T-cell (primary cell): ENCODE data around the gene MRPL48. TPM values are rescaled to one million over a fixed set of nuclear protein-coding genes. Genes with fewer than 3 reads are reported as not detected.

ENCODE experiments used
- ATAC-seq, 4 experiments: fragments of 200-7000 bp in 3 of 4; fragments of 150-1000 bp in 1 of 4; cut with Tn5 transposase; replicated peaks in 1 of 4; 1 replicate in 3 of 4; 2 replicates in 1 of 4; pipeline ENCODE4 v1.10.0; 2021; ENCODE audit warnings: moderate library complexity in 3 of 4, mild to moderate bottlenecking in 2 of 4, moderate number of reproducible peaks in 1 of 4
- CTCF ChIA-PET, 2 donors: fragments of 300-600 bp; sonication (Branson Sonifier 250); formaldehyde crosslinking; loops; one replicate each; lab custom pipeline; 2022; ENCODE audit warnings: antibody characterized with exemption in 2 of 2; lab: Charles Lee
- POLR2A ChIA-PET, 2 donors: fragments of 300-600 bp; sonication (Branson Sonifier 250); formaldehyde crosslinking; loops; one replicate each; lab custom pipeline; 2022; ENCODE audit warnings: antibody characterized with exemption in 2 of 2; lab: Charles Lee
- DNase-seq, 35 experiments: peaks; one replicate each; pipeline versions ENCODE4 v3.0.0 to v3.0.0-alpha.2; 2013 to 2023
- H3K27ac ChIP-seq: one replicate; pipeline ENCODE4 v1.5.1; 2013; ENCODE audit warnings: low read length
- H3K27me3 ChIP-seq, 2 experiments: replicated peaks in 1 of 2; 1 replicate in 1 of 2; 2 replicates in 1 of 2; pipeline versions ENCODE4 v1.6.1 to v1.7.0; 2013; ENCODE audit warnings: low read length in 1 of 2, mixed read lengths in 1 of 2; ENCODE audit not compliant: control insufficient read depth in 2 of 2, insufficient read depth in 2 of 2; ENCODE audit errors: extremely low read depth in 1 of 2
- H3K36me3 ChIP-seq, 2 donors: 1 replicate in 1 of 2; 2 replicates in 1 of 2; pipeline versions ENCODE4 v1.6.1 to v1.7.0; 2013; ENCODE audit warnings: low read length in 1 of 2; ENCODE audit not compliant: control insufficient read depth in 2 of 2, insufficient read depth in 1 of 2; ENCODE audit errors: extremely low read depth in 1 of 2
- H3K4me1 ChIP-seq, 2 experiments: 1 replicate in 1 of 2; 2 replicates in 1 of 2; pipeline versions ENCODE4 v1.6.1 to v1.7.0; 2013; ENCODE audit warnings: low read length in 2 of 2, mixed read lengths in 1 of 2; ENCODE audit not compliant: insufficient read depth in 2 of 2, control insufficient read depth in 1 of 2; ENCODE audit errors: extremely low read depth in 1 of 2
- H3K4me3 ChIP-seq, 2 donors: 1 replicate in 1 of 2; 2 replicates in 1 of 2; pipeline versions ENCODE4 v1.5.1 to v1.7.0; 2013; ENCODE audit warnings: mild to moderate bottlenecking in 2 of 2, low read length in 1 of 2, moderate library complexity in 1 of 2; ENCODE audit not compliant: control insufficient read depth in 1 of 2; ENCODE audit errors: extremely low read depth in 1 of 2
- H3K9me3 ChIP-seq: 2 replicates; pipeline ENCODE4 v1.7.0; 2013
- H3K27ac Mint-ChIP-seq, 2 donors: one replicate each; pipeline ENCODE4 v1.8.0; 2020 to 2021; ENCODE audit warnings: mild to moderate bottlenecking in 2 of 2, mixed read lengths in 2 of 2
- H3K27me3 Mint-ChIP-seq, 2 donors: one replicate each; pipeline ENCODE4 v1.8.0; 2021 to 2022; ENCODE audit warnings: mixed read lengths in 2 of 2
- H3K36me3 Mint-ChIP-seq: one replicate; pipeline ENCODE4 v1.8.0; 2021; ENCODE audit warnings: mixed read lengths
- H3K4me1 Mint-ChIP-seq, 3 donors: one replicate each; pipeline ENCODE4 v1.8.0; 2020 to 2022; ENCODE audit warnings: mixed read lengths in 3 of 3, mild to moderate bottlenecking in 1 of 3
- H3K4me3 Mint-ChIP-seq, 3 donors: one replicate each; pipeline ENCODE4 v1.8.0; 2020 to 2022; ENCODE audit warnings: mild to moderate bottlenecking in 3 of 3, mixed read lengths in 3 of 3, moderate library complexity in 3 of 3
- H3K9me3 Mint-ChIP-seq, 3 donors: one replicate each; pipeline ENCODE4 v1.8.0; 2020 to 2022; ENCODE audit warnings: mixed read lengths in 3 of 3
- WGBS: methylation state at CpG from one replicate; pipeline ENCODE4 v1.1.5; 2013; ENCODE audit warnings: missing lambda C conversion rate; ENCODE audit not compliant: insufficient coverage; 5-methylcytosine and 5-hydroxymethylcytosine counted together
- total RNA-seq, 35 experiments: library from RNA in 6 of 35; stranded (reverse) in 6 of 35; fragments of 120-200 nt in 1 of 35; gene quantifications; one replicate each; pipeline versions ENCODE4 v1.2.1 to v1.2.4 and lab custom pipeline; 2013 to 2026

The MRPL48 gene
- total RNA-seq, 5 donors from 2014 or later (not counting 1 experiment from before 2014, with no cell fraction given): 21.9 to 26.6 (median 25.7) TPM

DNA sequence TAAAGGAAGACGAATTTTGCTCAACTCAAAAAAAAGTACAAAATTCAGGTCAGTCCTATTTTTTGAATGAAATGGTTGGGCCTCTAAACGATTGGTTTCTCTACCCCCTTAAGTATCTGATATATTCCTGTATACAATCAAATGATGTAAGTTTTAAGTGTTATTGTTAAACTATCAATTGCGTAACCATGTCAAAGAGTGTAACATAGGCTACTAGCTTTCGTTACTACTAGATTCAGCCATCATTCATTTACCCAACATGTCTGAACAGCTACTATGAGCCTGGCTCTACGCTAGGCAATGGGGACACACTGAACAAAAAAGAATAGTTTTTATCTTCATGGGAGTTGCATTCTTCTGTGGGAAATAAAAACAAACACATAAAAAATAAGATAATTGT lies 30.1 kb upstream of the MRPL48 start:
- ATAC-seq (no peak), DNase-seq (no peak)
- Histone ChIP-seq H3K27ac (no peak overlapping the region), H3K27me3 (no peaks in the 10 kb centered on the region), H3K4me1 (peaks cover 12 to 16% of the 10 kb centered on the region in 2 experiments), H3K4me3 (no peak overlapping the region), H3K36me3 (peaks cover 0 to 3% of the 10 kb centered on the region in 2 donors), H3K9me3 (no peaks in the 10 kb centered on the region)
- no peak overlapping the region for H3K27ac Mint-ChIP-seq
- peaks cover 44 to 52% (median 45%) of the 10 kb centered on the region in 3 donors for H3K4me1 Mint-ChIP-seq
- ChIA-PET POLR2A (interaction anchor here in 1 of 2 donors (0.6 kb wide), 1 partner anchor 16 kb away, joined by 4 read pairs; no protein-coding TSS in a partner anchor), CTCF (no interaction called here)
- H3K36me3 Mint-ChIP-seq: peaks cover 10% of the 10 kb centered on the region
- no CpG with 5 or more reads among the region's 5 CpGs for WGBS
- peak overlapping the region in 1 of 3 donors; percentile 98 for H3K4me3 Mint-ChIP-seq
- H3K27me3 Mint-ChIP-seq: no peaks in the 10 kb centered on the region
- H3K9me3 Mint-ChIP-seq: no peaks in the 10 kb centered on the region

- DNase-seq: no peak
- Histone ChIP-seq H3K4me1 (peaks cover 12 to 14% of the 10 kb centered on the region in 2 experiments), H3K9me3 (no peaks in the 10 kb centered on the region), H3K27me3 (no peaks in the 10 kb centered on the region), H3K27ac (no peak overlapping the region), H3K36me3 (peaks cover 0 to 3% of the 10 kb centered on the region in 2 donors), H3K4me3 (no peak overlapping the region)
- Mint-ChIP-seq H3K36me3 (peaks cover 8% of the 10 kb centered on the region), H3K27me3 (no peaks in the 10 kb centered on the region), H3K9me3 (no peaks in the 10 kb centered on the region), H3K27ac (no peak overlapping the region), H3K4me1 (peaks cover 41 to 49% (median 41%) of the 10 kb centered on the region in 3 donors), H3K4me3 (peak overlapping the region; percentile 88 to 98 (median 90))
- no CpG with 5 or more reads among the region's 1 CpG for WGBS
- CTCF ChIA-PET: no interaction called here
- POLR2A ChIA-PET: no interaction called here
- no peak for ATAC-seq
Measured at GRCh38 chr11:73758451-73758850, 29.2 kb upstream of the MRPL48 start.

- CTCF ChIA-PET: no interaction called here
- no peaks in the 10 kb centered on the region for H3K27me3 Mint-ChIP-seq
Measured at GRCh38 chr11:73759610-73760134, 28.0 kb upstream of the MRPL48 start.

GRCh38 chr11:73760135-73760678 lies 27.5 kb upstream of the MRPL48 start:
- Mint-ChIP-seq H3K9me3 (no peaks in the 10 kb centered on the region), H3K27ac (peak overlapping the region; percentile 58 to 78), H3K4me1 (peaks cover 32 to 41% (median 40%) of the 10 kb centered on the region in 3 donors), H3K36me3 (peaks cover 2% of the 10 kb centered on the region), H3K27me3 (no peaks in the 10 kb centered on the region), H3K4me3 (peak overlapping the region; percentile 88 to 98 (median 90))
- DNase-seq (peak in 4 of 35 experiments; percentile 1 to 6 (median 4)), ATAC-seq (no peak)
- CTCF ChIA-PET: interaction anchor here in 1 of 2 donors (1.2 to 3.5 kb wide), 2 partner anchors 19 to 25 kb away, joined by 4 to 40 read pairs; no protein-coding TSS in a partner anchor
- WGBS: under 1% methylated on average over 42 of the region's 44 CpGs
- Histone ChIP-seq H3K27me3 (peaks cover 0 to 4% of the 10 kb centered on the region in 2 experiments), H3K9me3 (no peaks in the 10 kb centered on the region), H3K36me3 (no peaks in the 10 kb centered on the region), H3K4me3 (peak overlapping the region; percentile 84 to 94), H3K27ac (no peak overlapping the region), H3K4me1 (peaks cover 12 to 14% of the 10 kb centered on the region in 2 experiments)
- POLR2A ChIA-PET: interaction anchor here (0.6 to 2.1 kb wide), 4 partner anchors 14 to 85 kb away, joined by 3 to 29 read pairs (median 6); partner anchors contain the start of gene MRPL48 (in 1 of the 2)

More at GRCh38 chr11:73759610-73760134, 28.0 kb upstream of the MRPL48 start:
- H3K9me3 ChIP-seq: no peaks in the 10 kb centered on the region
- Mint-ChIP-seq H3K36me3 (peaks cover 2% of the 10 kb centered on the region), H3K27ac (peak overlapping the region; percentile 58 to 78), H3K4me3 (peak overlapping the region; percentile 88 to 98 (median 90)), H3K9me3 (no peaks in the 10 kb centered on the region), H3K4me1 (peaks cover 32 to 41% (median 40%) of the 10 kb centered on the region in 3 donors)
- POLR2A ChIA-PET: interaction anchor here in 1 of 2 donors (0.6 kb wide), 1 partner anchor 85 kb away, joined by 3 read pairs; no protein-coding TSS in a partner anchor
- ATAC-seq (no peak), DNase-seq (peak in 2 of 35 experiments; percentile 6 to 19)
- H3K4me3 ChIP-seq: peak overlapping the region; percentile 84 to 94
- no peaks in the 10 kb centered on the region for H3K27me3 ChIP-seq
- no peaks in the 10 kb centered on the region for H3K36me3 ChIP-seq
- WGBS: 10% methylated on average over 4 of the region's 8 CpGs
- H3K4me1 ChIP-seq: peaks cover 12 to 14% of the 10 kb centered on the region in 2 experiments
- no peak overlapping the region for H3K27ac ChIP-seq

- ChIA-PET POLR2A (interaction anchor here (0.5 to 2.1 kb wide), 5 partner anchors 15 to 91 kb away, joined by 4 to 29 read pairs (median 6); partner anchors contain the start of gene MRPL48 (in 1 of the 2)), CTCF (interaction anchor here in 1 of 2 donors (1.0 to 3.5 kb wide), 4 partner anchors 18 to 134 kb away, joined by 3 to 40 read pairs (median 4); partner anchors contain the start of gene MRPL48)
- no peaks in the 10 kb centered on the region for H3K36me3 ChIP-seq
- ATAC-seq: peak; percentile 90 to 95 (median 92)
- Mint-ChIP-seq H3K36me3 (peaks cover 2% of the 10 kb centered on the region), H3K27me3 (no peaks in the 10 kb centered on the region), H3K27ac (peak within 1 kb of the TSS; percentile 88 to 96), H3K4me3 (peak within 1 kb of the TSS; percentile 88 to 98 (median 90)), H3K9me3 (no peaks in the 10 kb centered on the region), H3K4me1 (peaks cover 32 to 38% (median 35%) of the 10 kb centered on the region in 3 donors)
- no peaks in the 10 kb centered on the region for H3K9me3 ChIP-seq
- peaks cover 0 to 7% of the 10 kb centered on the region in 2 experiments for H3K27me3 ChIP-seq
- peak; percentile 97 to 100 (median 100) for DNase-seq
- H3K4me3 ChIP-seq: peak within 1 kb of the TSS; percentile 84 to 94
- peaks cover 12 to 14% of the 10 kb centered on the region in 2 experiments for H3K4me1 ChIP-seq
- under 1% methylated on average over 74 of the region's 74 CpGs for WGBS
- H3K27ac ChIP-seq: peak within 1 kb of the TSS; percentile 74
Measured at GRCh38 chr11:73760679-73761402, 26.8 kb upstream of the MRPL48 start, which contains the start of gene RAB6A. RAB6A (minus strand) TSS chr11:73761074; CDS start chr11:73760635, 439 bp downstream.
